A549 (cell line): ENCODE data around the gene GZF1. TPM values are rescaled to one million over a fixed set of nuclear protein-coding genes. Genes with fewer than 3 reads are reported as not detected.

Experiments
- ATAC-seq, 2 experiments: fragments of 200-7000 bp in 1 of 2; fragments of >200 bp in 1 of 2; cut with Nextera tagmentation in 1 of 2; cut with Tn5 transposase in 1 of 2; 3 replicates each; pipeline versions ENCODE4 v1.8.0 to v1.9.1; 2018 to 2020; ENCODE audit warnings: mild to moderate bottlenecking in 1 of 2, moderate library complexity in 1 of 2
- CTCF ChIA-PET: fragments of 300-600 bp; sonication (Branson Sonifier 250); formaldehyde crosslinking; extraction: SDS; loops from one replicate; lab custom pipeline; 2021; ENCODE audit warnings: antibody characterized with exemption, inconsistent platforms; lab: Yijun Ruan, JAX
- POLR2A ChIA-PET: fragments of 350-600 bp; formaldehyde crosslinking; extraction: SDS; loops from one replicate; lab custom pipeline; 2021; ENCODE audit warnings: antibody characterized with exemption, inconsistent platforms; lab: Yijun Ruan, JAX
- DNase-seq, 2 experiments: peaks; one replicate each; pipeline versions ENCODE4 v3.0.0 to v3.0.0-alpha.2; 2011 to 2016; ENCODE audit warnings: low read depth in 1 of 2, low spot score in 1 of 2
- FAIRE-seq: peaks from 2 replicates; lab custom pipeline; 2011; peaks lifted over from hg19 to GRCh38; lab: Jason Lieb, UNC
- H3K27ac ChIP-seq, 2 experiments: fragments of >200 bp; sonication (Bioruptor Twin); formaldehyde crosslinking; 3 replicates each; pipeline ENCODE4 v1.5.1; 2016 to 2017
- H3K4me1 ChIP-seq: fragments of >200 bp; sonication (Bioruptor Twin); formaldehyde crosslinking; 3 replicates; pipeline ENCODE4 v1.6.1; 2016
- H3K4me2 ChIP-seq: fragments of >200 bp; sonication (Bioruptor Twin); formaldehyde crosslinking; 3 replicates; pipeline ENCODE4 v1.6.1; 2016
- H3K4me3 ChIP-seq: fragments of >200 bp; sonication (Bioruptor Twin); formaldehyde crosslinking; 3 replicates; pipeline ENCODE4 v1.5.1; 2016
- H3K9me3 ChIP-seq: fragments of >200 bp; sonication (Bioruptor Twin); formaldehyde crosslinking; 3 replicates; pipeline ENCODE4 v1.6.1; 2016
- ATOH8 ChIP-seq: fragments of 250-450 bp; sonication (Bioruptor Pico); IDR thresholded peaks from 2 replicates; pipeline ENCODE4 v1.5.0; 2020; ENCODE audit warnings: low read depth, mild to moderate bottlenecking, moderate library complexity
- CBX2 ChIP-seq: fragments of 200-600 bp; sonication (generic); IDR thresholded peaks from 2 replicates; pipeline ENCODE4 v1.6.1; 2016; ENCODE audit warnings: low read depth, mild to moderate bottlenecking, borderline replicate concordance
- CEBPB ChIP-seq, 2 experiments: fragments of >200 bp in 1 of 2; sonication (Bioruptor Twin) in 1 of 2; formaldehyde crosslinking in 1 of 2; IDR thresholded peaks; 2 replicates each; pipeline ENCODE4 v1.6.1; 2012 to 2016
- CHD2 ChIP-seq: fragments of 150-350 bp; IDR thresholded peaks from 2 replicates; pipeline ENCODE4 v1.6.1; 2014; ENCODE audit warnings: low read length; ENCODE audit not compliant: partially characterized antibody
- ESRRA ChIP-seq: fragments of 150-350 bp; IDR thresholded peaks from 2 replicates; pipeline ENCODE4 v1.6.1; 2014; ENCODE audit warnings: mild to moderate bottlenecking, low read length, borderline replicate concordance
- FOSB ChIP-seq: fragments of 250-450 bp; sonication (Bioruptor Pico); IDR thresholded peaks from 2 replicates; pipeline ENCODE4 v1.5.0; 2020; ENCODE audit warnings: mild to moderate bottlenecking, moderate library complexity
- HOXB5 ChIP-seq: fragments of 250-450 bp; sonication (Bioruptor Pico); IDR thresholded peaks from 2 replicates; pipeline ENCODE4 v1.5.0; 2020; ENCODE audit warnings: mild to moderate bottlenecking, moderate library complexity
- JUN ChIP-seq, 2 experiments: fragments of >200 bp; sonication (Bioruptor Twin); formaldehyde crosslinking; IDR thresholded peaks; 2 replicates in 1 of 2; 3 replicates in 1 of 2; pipeline ENCODE4 v1.6.1; 2016 to 2017
- JUNB ChIP-seq: fragments of >200 bp; sonication (Bioruptor Twin); formaldehyde crosslinking; IDR thresholded peaks from 2 replicates; pipeline ENCODE4 v1.6.1; 2016
- NFE2L2 ChIP-seq: fragments of 150-350 bp; conservative IDR thresholded peaks from 2 replicates; pipeline ENCODE4 v1.6.1; 2014; ENCODE audit warnings: low read length
- NPAS2 ChIP-seq: fragments of 250-450 bp; sonication (Bioruptor Pico); IDR thresholded peaks from 2 replicates; pipeline ENCODE4 v1.8.0; 2022; ENCODE audit warnings: mild to moderate bottlenecking, moderate library complexity, borderline replicate concordance
- NR3C1 ChIP-seq: fragments of >200 bp; sonication (Bioruptor Twin); formaldehyde crosslinking; IDR thresholded peaks from 3 replicates; pipeline ENCODE4 v1.6.1; 2017
- PHF8 ChIP-seq: fragments of 200-600 bp; sonication (generic); IDR thresholded peaks from 2 replicates; pipeline ENCODE4 v1.6.1; 2016; ENCODE audit warnings: low read depth, mild to moderate bottlenecking, antibody characterized with exemption, moderate library complexity, borderline replicate concordance
- RNF2 ChIP-seq: fragments of 200-600 bp; sonication (generic); IDR thresholded peaks from 2 replicates; pipeline ENCODE4 v1.6.1; 2016; ENCODE audit warnings: low read depth, mild to moderate bottlenecking, antibody characterized with exemption, moderate library complexity, borderline replicate concordance
- SMC3 ChIP-seq: fragments of >200 bp; sonication (Bioruptor Twin); formaldehyde crosslinking; IDR thresholded peaks from 3 replicates; pipeline ENCODE4 v1.6.1; 2018; ENCODE audit warnings: inconsistent platforms
- SREBF2 ChIP-seq: fragments of 450-650 bp; IDR thresholded peaks from 2 replicates; pipeline ENCODE4 v1.6.1; 2014; ENCODE audit warnings: mild to moderate bottlenecking, moderate library complexity
- TP53 ChIP-seq: fragments of 250-450 bp; sonication (Bioruptor Pico); IDR thresholded peaks from 2 replicates; pipeline ENCODE4 v1.5.0; 2021; ENCODE audit warnings: mild to moderate bottlenecking, moderate library complexity
- ZC3H11A ChIP-seq: fragments of 450-650 bp; IDR thresholded peaks from 2 replicates; pipeline ENCODE4 v1.6.1; 2014; ENCODE audit warnings: antibody characterized with exemption, mild to moderate bottlenecking
- ZSCAN20 ChIP-seq: fragments of 250-450 bp; sonication (Bioruptor Pico); IDR thresholded peaks from 2 replicates; pipeline ENCODE4 v1.8.0; 2022; ENCODE audit warnings: mild to moderate bottlenecking, moderate library complexity
- WGBS: methylation state at CpG from one replicate; pipeline ENCODE4 v1.1.6; 2017; ENCODE audit errors: missing lambda C conversion rate; 5-methylcytosine and 5-hydroxymethylcytosine counted together
- polyA plus RNA-seq, 4 experiments: library from polyadenylated mRNA; depleted of rRNA in 3 of 4; stranded (reverse); fragments of >200 nt; fragmentation: RNase III in 1 of 4; extraction: RNeasy Plus Mini Kit Qiagen cat#74134 plus additional on column Dnase treatment in 1 of 4; gene quantifications; 2 replicates in 3 of 4; 3 replicates in 1 of 4; pipeline ENCODE4 v1.2.3, GENCODE V29; 2011 to 2017
- TF ChIP-seq, protein P1 (sequence below): fragments of >200 bp; sonication (Bioruptor Twin); formaldehyde crosslinking; IDR thresholded peaks from 2 replicates; pipeline ENCODE4 v1.6.1; 2016
- TF ChIP-seq, protein P2 (sequence below): IDR thresholded peaks from 2 replicates; pipeline ENCODE4 v1.6.1; 2012

The GZF1 gene
- polyA plus RNA-seq, 2 of the 4 experiments (the other 2 are of a cell fraction): 13.2 to 24.7 TPM

DNA sequence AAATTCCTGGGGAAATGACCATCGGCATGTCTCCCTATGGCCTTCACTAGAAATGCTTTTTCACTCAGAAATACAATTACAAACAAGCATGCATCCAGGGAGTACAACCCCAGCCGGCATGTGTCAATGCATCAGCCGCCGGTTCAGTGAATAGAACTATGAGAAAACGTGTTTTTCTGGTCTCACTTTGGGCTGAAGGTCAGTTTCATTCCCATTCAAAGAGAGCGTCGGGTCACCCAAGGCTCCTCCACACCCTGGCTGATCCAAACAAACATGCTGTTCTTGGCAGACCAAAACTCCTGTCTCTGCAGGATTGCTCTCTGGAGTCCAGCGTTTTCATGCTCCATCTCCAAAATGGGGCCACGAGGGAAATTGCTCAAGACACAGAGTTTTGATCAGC lies 46.9 kb upstream of the GZF1 start (continued):
- no peak for TF ChIP-seq NPAS2 (CRISPR knock-in tag)

DNA sequence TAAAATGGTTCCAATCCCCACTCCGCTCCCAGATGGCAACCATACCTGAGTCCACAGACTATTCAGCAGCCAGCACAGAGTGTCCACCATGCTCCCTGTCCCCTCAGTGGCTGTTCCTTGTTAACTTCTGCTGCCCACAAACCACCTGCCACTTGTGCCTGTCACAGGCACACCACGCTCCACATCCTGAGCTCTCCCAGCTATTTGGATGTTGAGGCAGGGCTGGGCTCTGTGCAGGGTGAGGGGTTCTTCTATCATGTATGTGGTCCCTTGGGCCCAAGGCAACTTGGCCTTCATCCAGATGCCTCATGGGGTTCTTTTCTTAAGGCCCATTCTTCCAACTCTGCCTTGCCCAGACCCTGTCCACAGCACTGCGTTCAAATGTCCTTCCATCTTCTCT lies 45.4 kb upstream of the GZF1 start:
- no peak for DNase-seq
- H3K4me3 ChIP-seq: no peak overlapping the region
- ChIA-PET CTCF (interaction anchor here (1.4 kb wide), 1 partner anchor 9 kb away, joined by 3 read pairs; no protein-coding TSS in a partner anchor), POLR2A (no interaction called here)
- H3K4me1 ChIP-seq: no peaks in the 10 kb centered on the region; the same call in 2 of the 3 replicates
- TF ChIP-seq, protein P1, sequence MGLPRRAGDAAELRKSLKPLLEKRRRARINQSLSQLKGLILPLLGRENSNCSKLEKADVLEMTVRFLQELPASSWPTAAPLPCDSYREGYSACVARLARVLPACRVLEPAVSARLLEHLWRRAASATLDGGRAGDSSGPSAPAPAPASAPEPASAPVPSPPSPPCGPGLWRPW: no peak
- TF ChIP-seq TP53 (CRISPR knock-in tag): no peak
- no peak for TF ChIP-seq ESRRA
- WGBS: 57% methylated on average over 3 of the region's 3 CpGs
- no peak for FAIRE-seq
- no peak overlapping the region for H3K4me2 ChIP-seq
- no peak overlapping the region for H3K27ac ChIP-seq
- no peak for ATAC-seq
- H3K9me3 ChIP-seq: peaks cover 5% of the 10 kb centered on the region; the same call in 1 of the 3 replicates

DNA sequence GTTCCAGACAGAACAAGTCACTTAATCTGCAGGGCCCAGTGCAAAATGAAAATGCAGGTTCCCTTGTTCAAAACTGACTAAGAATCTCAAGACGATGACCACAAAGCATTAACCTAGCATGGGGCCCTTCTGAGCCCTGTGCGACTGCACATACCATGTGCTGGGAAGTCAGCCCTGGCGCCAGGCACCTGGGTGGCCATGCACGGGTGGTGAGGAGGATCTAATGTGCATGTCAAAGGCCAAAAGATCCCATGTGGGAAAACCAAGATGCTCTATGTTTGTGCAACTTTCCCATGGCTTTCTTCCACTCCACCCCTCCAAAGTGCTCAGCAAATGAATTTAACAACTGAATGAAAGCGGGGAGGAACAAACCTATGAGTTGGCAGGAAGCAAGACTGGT lies 44.9 kb upstream of the GZF1 start:
- FAIRE-seq: no peak
- 46% methylated on average over 5 of the region's 5 CpGs for WGBS

DNA sequence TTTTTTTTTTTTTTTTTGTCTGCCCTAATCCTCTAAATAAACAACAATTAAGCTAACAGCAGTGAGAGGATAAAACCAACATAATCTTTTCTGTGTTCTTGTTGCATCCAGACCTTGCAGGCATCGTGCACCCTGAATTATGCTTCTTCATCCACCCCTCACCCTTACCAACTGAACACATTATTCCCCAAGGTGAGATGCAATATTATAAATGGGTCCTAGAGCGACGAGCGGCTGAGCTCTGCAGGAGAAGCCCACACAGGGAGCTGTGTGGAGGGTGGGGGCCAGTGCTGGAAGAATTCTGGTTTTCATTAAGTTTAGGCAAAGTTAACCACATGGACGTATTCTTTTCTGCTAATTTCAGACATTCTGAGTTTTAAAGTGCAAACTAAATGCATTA lies 43.6 kb upstream of the GZF1 start:
- H3K27ac ChIP-seq: no peak overlapping the region
- no peaks in the 10 kb centered on the region; the same call in 2 of the 3 replicates for H3K4me1 ChIP-seq
- peaks cover 5% of the 10 kb centered on the region; the same call in 1 of the 3 replicates for H3K9me3 ChIP-seq
- TF ChIP-seq HOXB5 (no peak), NFE2L2 (no peak)
- TF ChIP-seq, all 56 proteins: peak for 0
- ChIA-PET POLR2A (no interaction called here), CTCF (interaction anchor here (0.7 to 1.4 kb wide), 5 partner anchors 28 to 811 kb away, joined by 3 to 4 read pairs (median 3); no protein-coding TSS in a partner anchor)
- Histone ChIP-seq H3K4me3 (no peak overlapping the region), H3K4me2 (no peak overlapping the region)
- ATAC-seq: no peak
- no peak for DNase-seq
- no peak for FAIRE-seq
- WGBS: 44% methylated on average over 5 of the region's 5 CpGs

More for the DNA sequence above, 44.9 kb upstream of the GZF1 start:
- Histone ChIP-seq H3K27ac (no peak overlapping the region), H3K4me2 (no peak overlapping the region), H3K4me1 (no peaks in the 10 kb centered on the region; the same call in 2 of the 3 replicates), H3K4me3 (no peak overlapping the region), H3K9me3 (peaks cover 5% of the 10 kb centered on the region; the same call in 1 of the 3 replicates)
- ATAC-seq: no peak
- TF ChIP-seq FOSB (CRISPR knock-in tag) (no peak), JUN (IDR thresholded peaks at IDR 0.05) (no peak), PHF8 (no peak), ATOH8 (CRISPR knock-in tag) (no peak), CBX2 (no peak), CEBPB (IDR thresholded peaks at IDR 0.05) (no peak), RNF2 (no peak), NR3C1 (no peak), SREBF2 (no peak), JUNB (no peak), SMC3 (no peak), ZSCAN20 (CRISPR knock-in tag) (no peak), ZC3H11A (no peak), CHD2 (no peak)
- TF ChIP-seq, protein P2, sequence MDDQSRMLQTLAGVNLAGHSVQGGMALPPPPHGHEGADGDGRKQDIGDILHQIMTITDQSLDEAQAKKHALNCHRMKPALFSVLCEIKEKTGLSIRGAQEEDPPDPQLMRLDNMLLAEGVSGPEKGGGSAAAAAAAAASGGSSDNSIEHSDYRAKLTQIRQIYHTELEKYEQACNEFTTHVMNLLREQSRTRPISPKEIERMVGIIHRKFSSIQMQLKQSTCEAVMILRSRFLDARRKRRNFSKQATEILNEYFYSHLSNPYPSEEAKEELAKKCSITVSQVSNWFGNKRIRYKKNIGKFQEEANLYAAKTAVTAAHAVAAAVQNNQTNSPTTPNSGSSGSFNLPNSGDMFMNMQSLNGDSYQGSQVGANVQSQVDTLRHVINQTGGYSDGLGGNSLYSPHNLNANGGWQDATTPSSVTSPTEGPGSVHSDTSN: no peak
- ChIA-PET CTCF (interaction anchor here (0.7 to 1.4 kb wide), 2 partner anchors 8 to 40 kb away, joined by 3 read pairs; no protein-coding TSS in a partner anchor), POLR2A (no interaction called here)
- DNase-seq: no peak
